ENCODE data around the gene RAP1B. TPM values are rescaled to one million over a fixed set of nuclear protein-coding genes. Genes with fewer than 3 reads are reported as not detected.

RAP1B gene
- total RNA-seq, 1 experiment from 2014 or later: 180 TPM

DNA sequence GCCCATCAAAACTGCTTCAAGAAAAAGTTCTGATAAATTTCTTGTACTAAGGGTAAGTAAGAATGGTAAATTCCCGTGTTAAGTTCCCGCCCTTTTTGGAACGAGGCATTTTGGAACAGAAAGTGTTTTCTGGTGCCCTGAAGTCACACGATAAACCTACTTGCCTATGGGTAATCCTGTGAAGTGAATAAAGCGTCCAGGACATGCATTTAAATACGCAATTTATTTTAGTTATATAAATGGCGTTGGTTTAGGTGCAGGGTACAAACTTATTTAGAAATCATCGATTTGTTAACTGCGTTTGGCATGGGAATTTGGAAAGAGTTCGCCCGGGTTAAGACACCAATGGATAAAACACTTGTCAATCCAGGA lies 715 bp upstream of the RAP1B start:
- Mint-ChIP-seq H3K4me1 (ENCODE audit: insufficient read depth, unreplicated experiment) (peaks cover 27% of the 10 kb centered on the region), H3K4me3 (ENCODE audit: unreplicated experiment) (peak overlapping the region; percentile 87), H3K27me3 (ENCODE audit: insufficient read depth, unreplicated experiment) (no peaks in the 10 kb centered on the region), H3K9me3 (ENCODE audit: unreplicated experiment) (no peaks in the 10 kb centered on the region), H3K27ac (ENCODE audit: low read depth, unreplicated experiment) (peak overlapping the region; percentile 96), H3K36me3 (ENCODE audit: insufficient read depth, unreplicated experiment) (peaks cover 14% of the 10 kb centered on the region)
- BruUV-seq (replicated peaks): TSS peak; percentile 77
- peak; percentile 53 for DNase-seq (ENCODE audit: unreplicated experiment)
- intact Hi-C loops (cut with micrococcal nuclease): loop anchor here (2.0 to 5.0 kb wide), 3 partner anchors 77 to 245 kb away; partner anchors contain the start of gene NUP107
- POLR2A ChIA-PET: interaction anchor here (0.6 to 4.5 kb wide), 23 partner anchors 8 to 586 kb away, joined by 3 to 52 read pairs (median 4); partner anchors contain the start of gene MDM2
- CTCF ChIA-PET: interaction anchor here (1.0 kb wide), 1 partner anchor 25 kb away, joined by 5 read pairs; no protein-coding TSS in a partner anchor
- TF ChIP-seq CTCF (IDR thresholded peaks at IDR 0.05; ENCODE audit: unreplicated experiment): no peak

GRCh38 chr12:68611094-68611805 lies 551 bp downstream of the RAP1B start:
- CTCF ChIA-PET: interaction anchor here (1.0 kb wide), 1 partner anchor 26 kb away, joined by 5 read pairs; no protein-coding TSS in a partner anchor

DNA sequence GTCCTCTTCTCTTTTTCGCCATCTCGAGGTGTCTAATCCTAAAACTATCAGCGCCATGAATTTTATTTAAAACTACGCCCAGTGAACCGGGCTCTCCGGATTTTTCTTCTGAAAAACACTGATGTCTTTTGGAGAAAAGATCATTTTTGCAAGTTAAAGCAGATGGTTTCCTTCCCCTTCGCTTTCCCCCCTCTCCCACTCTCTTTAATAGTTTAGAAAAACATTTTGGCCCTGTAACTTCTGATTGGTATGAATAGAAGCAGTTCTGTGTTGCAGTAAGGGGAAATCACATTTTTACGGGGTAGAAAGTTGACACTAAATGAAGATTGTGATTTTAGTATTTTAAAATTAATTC lies 1.1 kb downstream of the RAP1B start:
- no peak for TF ChIP-seq CTCF (IDR thresholded peaks at IDR 0.05; ENCODE audit: unreplicated experiment)
- H3K4me1 Mint-ChIP-seq (ENCODE audit: insufficient read depth, unreplicated experiment): peaks cover 28% of the 10 kb centered on the region
- DNase-seq (ENCODE audit: unreplicated experiment): no peak
- intact Hi-C loops (cut with micrococcal nuclease): loop anchor here (2.0 to 5.0 kb wide), 3 partner anchors 75 to 247 kb away; partner anchors contain the start of gene NUP107
- peak overlapping the region; percentile 96 for H3K27ac Mint-ChIP-seq (ENCODE audit: low read depth, unreplicated experiment)
- BruUV-seq (replicated peaks): no TSS peak
- H3K4me3 Mint-ChIP-seq (ENCODE audit: unreplicated experiment): peak overlapping the region; percentile 87
- no peaks in the 10 kb centered on the region for H3K9me3 Mint-ChIP-seq (ENCODE audit: unreplicated experiment)
- ChIA-PET POLR2A (interaction anchor here (0.6 to 4.5 kb wide), 13 partner anchors 10 to 280 kb away, joined by 3 to 52 read pairs (median 7); partner anchors contain the start of genes MDM1, MDM2 and NUP107), CTCF (interaction anchor here (0.9 kb wide), 1 partner anchor 260 kb away, joined by 4 read pairs; no protein-coding TSS in a partner anchor)
- H3K27me3 Mint-ChIP-seq (ENCODE audit: insufficient read depth, unreplicated experiment): no peaks in the 10 kb centered on the region
- H3K36me3 Mint-ChIP-seq (ENCODE audit: insufficient read depth, unreplicated experiment): peaks cover 14% of the 10 kb centered on the region

More at GRCh38 chr12:68611094-68611805, 551 bp downstream of the RAP1B start:
- Mint-ChIP-seq H3K9me3 (ENCODE audit: unreplicated experiment) (no peaks in the 10 kb centered on the region), H3K27ac (ENCODE audit: low read depth, unreplicated experiment) (peak overlapping the region; percentile 96), H3K36me3 (ENCODE audit: insufficient read depth, unreplicated experiment) (peaks cover 14% of the 10 kb centered on the region), H3K4me1 (ENCODE audit: insufficient read depth, unreplicated experiment) (peaks cover 28% of the 10 kb centered on the region), H3K4me3 (ENCODE audit: unreplicated experiment) (peak overlapping the region; percentile 87), H3K27me3 (ENCODE audit: insufficient read depth, unreplicated experiment) (no peaks in the 10 kb centered on the region)
- DNase-seq (ENCODE audit: unreplicated experiment): peak; percentile 59
- BruUV-seq (replicated peaks): no TSS peak
- no peak for TF ChIP-seq CTCF (IDR thresholded peaks at IDR 0.05; ENCODE audit: unreplicated experiment)
- intact Hi-C loops (cut with micrococcal nuclease): loop anchor here (2.0 to 5.0 kb wide), 3 partner anchors 76 to 246 kb away; partner anchors contain the start of gene NUP107
- POLR2A ChIA-PET: interaction anchor here (0.5 to 4.5 kb wide), 20 partner anchors 11 to 279 kb away, joined by 3 to 52 read pairs (median 7); partner anchors contain the start of genes MDM1, MDM2, NUP107 and SLC35E3

DNA sequence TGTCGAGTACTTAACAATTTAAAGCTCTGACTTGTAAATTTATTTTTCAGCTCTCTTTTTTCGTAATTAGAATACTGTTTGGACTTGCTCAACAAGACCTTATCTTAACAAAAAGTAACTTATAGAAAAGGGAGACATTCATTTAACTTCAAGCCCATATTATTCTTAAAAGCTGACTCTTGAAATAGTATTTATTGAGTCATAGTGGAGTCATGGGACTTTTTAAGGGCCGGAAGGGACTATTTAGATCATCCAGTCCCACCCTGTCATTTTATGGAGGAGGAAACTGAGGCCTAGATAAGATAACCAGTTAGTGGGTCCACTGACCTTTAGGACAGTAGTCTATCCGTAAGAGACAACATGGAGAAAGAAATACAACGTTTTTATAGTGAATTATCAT lies 1.5 kb downstream of the RAP1B start:
- no peaks in the 10 kb centered on the region for H3K27me3 Mint-ChIP-seq (ENCODE audit: insufficient read depth, unreplicated experiment)
- H3K36me3 Mint-ChIP-seq (ENCODE audit: insufficient read depth, unreplicated experiment): peaks cover 14% of the 10 kb centered on the region
- ChIA-PET CTCF (interaction anchor here (0.9 kb wide), 1 partner anchor 261 kb away, joined by 4 read pairs; no protein-coding TSS in a partner anchor), POLR2A (interaction anchor here (0.7 to 4.5 kb wide), 13 partner anchors 10 to 326 kb away, joined by 3 to 52 read pairs (median 7); partner anchors contain the start of genes MDM1, MDM2 and NUP107)
- H3K4me1 Mint-ChIP-seq (ENCODE audit: insufficient read depth, unreplicated experiment): peaks cover 28% of the 10 kb centered on the region
- H3K9me3 Mint-ChIP-seq (ENCODE audit: unreplicated experiment): no peaks in the 10 kb centered on the region
- H3K4me3 Mint-ChIP-seq (ENCODE audit: unreplicated experiment): peak overlapping the region; percentile 87
- no peak for TF ChIP-seq CTCF (IDR thresholded peaks at IDR 0.05; ENCODE audit: unreplicated experiment)
- DNase-seq (ENCODE audit: unreplicated experiment): peak; percentile 14
- TSS peak; percentile 50 for BruUV-seq (replicated peaks)
- H3K27ac Mint-ChIP-seq (ENCODE audit: low read depth, unreplicated experiment): peak overlapping the region; percentile 96
- intact Hi-C loops (cut with micrococcal nuclease): loop anchor here (5.0 kb wide), 1 partner anchor 205 kb away; no protein-coding TSS in a partner anchor

Data from MCF 10A (cell line).